NCI-H2171 treated with DMSO at 0.1 percent for 48 hours (cell line): ENCODE results near the gene RGS19.

Experiments used
- DNase-seq: peaks from one replicate; lab custom pipeline; 2025; lab: John Stamatoyannopoulos, UW

RGS19 gene

GRCh38 chr20:64076061-64076997, 3.0 kb downstream of the RGS19 start:
- no peak for DNase-seq

GRCh38 chr20:64075556-64075955, 3.8 kb downstream of the RGS19 start:
- DNase-seq, result no peak

GRCh38 chr20:64074963-64075362, 4.4 kb downstream of the RGS19 start:
- DNase-seq, result no peak

- no peak for DNase-seq
These were observed 5.0 kb downstream of the RGS19 start for GRCh38 chr20:64074184-64074789.

- DNase-seq, result no peak
These were observed 5.7 kb downstream of the RGS19 start for GRCh38 chr20:64073476-64074183.

- no peak for DNase-seq
These were observed 6.7 kb downstream of the RGS19 start for GRCh38 chr20:64072498-64073063.

- DNase-seq, result no peak
These were observed 7.7 kb downstream of the RGS19 start for GRCh38 chr20:64071341-64072332.

- no peak for DNase-seq
These were observed 8.9 kb downstream of the RGS19 start for GRCh38 chr20:64070244-64070993.

- DNase-seq, result no peak
These were observed 9.6 kb downstream of the RGS19 start for GRCh38 chr20:64069614-64070243.

GRCh38 chr20:64069209-64069613, 10.1 kb downstream of the RGS19 start:
- DNase-seq, result no peak

GRCh38 chr20:64068386-64069208, 10.7 kb downstream of the RGS19 start:
- DNase-seq, result no peak

GRCh38 chr20:64067733-64068307, 11.5 kb downstream of the RGS19 start:
- no peak for DNase-seq

GRCh38 chr20:64067005-64067632, 12.2 kb downstream of the RGS19 start:
- DNase-seq, result no peak

- DNase-seq, result no peak
These were observed 13.4 kb downstream of the RGS19 start for GRCh38 chr20:64065974-64066343.

- DNase-seq, result no peak
These were observed 14.0 kb downstream of the RGS19 start for GRCh38 chr20:64065062-64065973.

- no peak for DNase-seq
These were observed 15.1 kb downstream of the RGS19 start for GRCh38 chr20:64064145-64064698.
